H9 (cell line): ENCODE results near the gene GOLGA7B. TPM values are rescaled to one million over a fixed set of nuclear protein-coding genes. Genes with fewer than 3 reads are reported as not detected.

Source experiments
- DNase-seq: peaks from one replicate; pipeline ENCODE4 v3.0.0-alpha.2; 2017
- H2AFZ ChIP-seq: one replicate; pipeline ENCODE4 v1.6.1; 2013; ENCODE audit warnings: mild to moderate bottlenecking, low read length, control low read depth, moderate library complexity
- H2AK5ac ChIP-seq: 2 replicates; pipeline ENCODE4 v1.6.1; 2013; ENCODE audit warnings: low read length, control low read depth, mixed read lengths; ENCODE audit not compliant: insufficient read length
- H2BK120ac ChIP-seq: one replicate; pipeline ENCODE4 v1.6.1; 2013; ENCODE audit warnings: low read depth, mild to moderate bottlenecking, low read length, control low read depth, inconsistent platforms; ENCODE audit not compliant: poor library complexity, severe bottlenecking
- H2BK12ac ChIP-seq: 2 replicates; pipeline ENCODE4 v1.6.1; 2013; ENCODE audit warnings: low read length, control low read depth, mixed read lengths, low read depth; ENCODE audit not compliant: insufficient read length
- H2BK15ac ChIP-seq: 2 replicates; pipeline ENCODE4 v1.6.1; 2013; ENCODE audit warnings: low read depth, low read length, control low read depth
- H2BK20ac ChIP-seq: one replicate; pipeline ENCODE4 v1.6.1; 2013; ENCODE audit warnings: low read depth, mild to moderate bottlenecking, low read length, control low read depth, inconsistent platforms; ENCODE audit not compliant: poor library complexity, severe bottlenecking
- H2BK5ac ChIP-seq: 2 replicates; pipeline ENCODE4 v1.6.1; 2013; ENCODE audit warnings: low read length, control low read depth, mixed read lengths; ENCODE audit not compliant: insufficient read length
- H3K14ac ChIP-seq: 2 replicates; pipeline ENCODE4 v1.6.1; 2013; ENCODE audit warnings: low read length, control low read depth; ENCODE audit not compliant: insufficient read depth
- H3K18ac ChIP-seq: 2 replicates; pipeline ENCODE4 v1.6.1; 2013; ENCODE audit warnings: low read depth, mild to moderate bottlenecking, mixed read lengths, low read length, control low read depth; ENCODE audit not compliant: insufficient read length
- H3K23ac ChIP-seq: 2 replicates; pipeline ENCODE4 v1.6.1; 2013; ENCODE audit warnings: low read length, control low read depth, mixed read lengths, low read depth; ENCODE audit not compliant: insufficient read length
- H3K23me2 ChIP-seq: 2 replicates; pipeline ENCODE4 v1.6.1; 2013; ENCODE audit warnings: low read depth, mild to moderate bottlenecking, mixed read lengths, low read length, control low read depth; ENCODE audit not compliant: insufficient read length, poor library complexity, severe bottlenecking
- H3K27ac ChIP-seq: 2 replicates; pipeline ENCODE4 v1.5.1; 2013; ENCODE audit warnings: low read length, control low read depth, mixed read lengths, low read depth; ENCODE audit not compliant: insufficient read length
- H3K27me3 ChIP-seq: 2 replicates; pipeline ENCODE4 v1.6.1; 2013; ENCODE audit warnings: low read length, control low read depth, inconsistent platforms; ENCODE audit not compliant: insufficient read depth
- H3K4ac ChIP-seq: 2 replicates; pipeline ENCODE4 v1.6.1; 2013; ENCODE audit warnings: low read depth, mild to moderate bottlenecking, control low read depth, inconsistent platforms, low read length, moderate library complexity
- H3K4me1 ChIP-seq: 2 replicates; pipeline ENCODE4 v1.6.1; 2013; ENCODE audit warnings: low read length, control low read depth, inconsistent platforms; ENCODE audit not compliant: insufficient read depth
- H3K4me2 ChIP-seq: 2 replicates; pipeline ENCODE4 v1.6.1; 2013; ENCODE audit warnings: low read length, control low read depth, mixed read lengths; ENCODE audit not compliant: insufficient read length, insufficient read depth
- H3K56ac ChIP-seq: 2 replicates; pipeline ENCODE4 v1.6.1; 2013; ENCODE audit warnings: low read depth, mild to moderate bottlenecking, mixed read lengths, low read length, control low read depth; ENCODE audit not compliant: insufficient read length
- H3K79me1 ChIP-seq: 2 replicates; pipeline ENCODE4 v1.6.1; 2013; ENCODE audit warnings: low read depth, mild to moderate bottlenecking, moderate library complexity, low read length, control low read depth, inconsistent platforms; ENCODE audit not compliant: insufficient read depth, poor library complexity, severe bottlenecking
- H3K79me2 ChIP-seq: 2 replicates; pipeline ENCODE4 v1.6.1; 2013; ENCODE audit warnings: low read length, control low read depth, inconsistent platforms; ENCODE audit not compliant: insufficient read depth
- H3K9ac ChIP-seq: 2 replicates; pipeline ENCODE4 v1.6.1; 2013; ENCODE audit warnings: low read length, control low read depth, mixed read lengths; ENCODE audit not compliant: insufficient read length; ENCODE audit errors: extremely low read depth
- H3K9me3 ChIP-seq: one replicate; pipeline ENCODE4 v1.6.1; 2013; ENCODE audit warnings: low read depth, low read length, inconsistent platforms; ENCODE audit not compliant: control insufficient read depth
- H3T11ph ChIP-seq: one replicate; pipeline ENCODE4 v1.6.1; 2013; ENCODE audit warnings: mild to moderate bottlenecking, low read length, control low read depth, inconsistent platforms
- H4K20me1 ChIP-seq: one replicate; pipeline ENCODE4 v1.6.1; 2013; ENCODE audit not compliant: control insufficient read depth, insufficient read length, insufficient read depth
- H4K5ac ChIP-seq: 2 replicates; pipeline ENCODE4 v1.6.1; 2013; ENCODE audit warnings: low read depth, mild to moderate bottlenecking, mixed read lengths, low read length, control low read depth; ENCODE audit not compliant: insufficient read length
- H4K8ac ChIP-seq: replicated peaks from 2 replicates; pipeline ENCODE4 v1.6.1; 2013; ENCODE audit warnings: low read length, control low read depth, mixed read lengths, low read depth; ENCODE audit not compliant: insufficient read length
- H4K91ac ChIP-seq: 2 replicates; pipeline ENCODE4 v1.6.1; 2013; ENCODE audit warnings: low read depth, mild to moderate bottlenecking, moderate library complexity, mixed read lengths, low read length, control low read depth; ENCODE audit not compliant: insufficient read length
- H3K27ac Mint-ChIP-seq, 3 experiments: 2 replicates in 2 of 3; 3 replicates in 1 of 3; pipeline ENCODE4 v1.8.0; 2020 to 2021; ENCODE audit warnings: mixed read lengths in 3 of 3, mild to moderate bottlenecking in 1 of 3, moderate library complexity in 1 of 3
- H3K27me3 Mint-ChIP-seq: 2 replicates; pipeline ENCODE4 v1.8.0; 2021; ENCODE audit warnings: low read depth, mild to moderate bottlenecking, moderate library complexity, mixed read lengths
- H3K36me3 Mint-ChIP-seq, 3 experiments: 2 replicates in 2 of 3; 3 replicates in 1 of 3; pipeline ENCODE4 v1.8.0; 2020 to 2021; ENCODE audit warnings: low read depth in 3 of 3, mixed read lengths in 3 of 3; ENCODE audit not compliant: insufficient read depth in 1 of 3
- H3K4me1 Mint-ChIP-seq, 2 experiments: 2 replicates each; pipeline ENCODE4 v1.8.0; 2020; ENCODE audit warnings: mixed read lengths in 2 of 2
- H3K4me3 Mint-ChIP-seq, 2 experiments: 2 replicates in 1 of 2; 3 replicates in 1 of 2; pipeline ENCODE4 v1.8.0; 2020 to 2021; ENCODE audit warnings: mild to moderate bottlenecking in 2 of 2, mixed read lengths in 2 of 2, moderate library complexity in 1 of 2
- H3K9me3 Mint-ChIP-seq, 2 experiments: 2 replicates in 1 of 2; 3 replicates in 1 of 2; pipeline ENCODE4 v1.8.0; 2020; ENCODE audit warnings: mild to moderate bottlenecking in 2 of 2, mixed read lengths in 2 of 2, moderate library complexity in 1 of 2
- CTCF ChIP-seq: fragments of 200-600 bp; sonication (generic); conservative IDR thresholded peaks from 3 replicates; pipeline ENCODE4 v1.8.0; 2021; ENCODE audit warnings: antibody characterized with exemption, mild to moderate bottlenecking
- WGBS: extraction: QIAGEN DNeasy Blood & Tissue Kit; methylation state at CpG from one replicate; pipeline ENCODE4 v1.1.7; 2013; ENCODE audit warnings: missing lambda C conversion rate, low lambda C conversion rate, mixed read lengths; ENCODE audit not compliant: insufficient read length; ENCODE audit errors: extremely low coverage; 5-methylcytosine and 5-hydroxymethylcytosine counted together
- total RNA-seq: library from RNA; stranded (reverse); gene quantifications from 2 replicates; pipeline ENCODE4 v1.2.1, GENCODE V29; 2021

The GOLGA7B gene
- total RNA-seq, 1 experiment from 2014 or later = 0.04 TPM

- H3K4me3 Mint-ChIP-seq = no peak overlapping the region
- H2BK20ac ChIP-seq = no peak overlapping the region
- H3K9me3 ChIP-seq = no peaks in the 10 kb centered on the region
- H4K20me1 ChIP-seq = no peaks in the 10 kb centered on the region
- no peak overlapping the region for H4K91ac ChIP-seq
- H3K9me3 Mint-ChIP-seq = no peaks in the 10 kb centered on the region
- H3K4me1 ChIP-seq = no peaks in the 10 kb centered on the region
- H3K36me3 Mint-ChIP-seq = no peaks in the 10 kb centered on the region
- H3K9ac ChIP-seq = no peak overlapping the region
- DNase-seq = no peak
- H4K5ac ChIP-seq = no peak overlapping the region
- H3K79me2 ChIP-seq = no peaks in the 10 kb centered on the region
- H2BK15ac ChIP-seq = no peak overlapping the region
- no peak overlapping the region for H3K18ac ChIP-seq
- no peak overlapping the region for H3K56ac ChIP-seq
- H4K8ac ChIP-seq = no peak overlapping the region
- no peak for TF ChIP-seq CTCF
- H3T11ph ChIP-seq = no peak overlapping the region
- H3K4ac ChIP-seq = no peak overlapping the region
- H3K27ac Mint-ChIP-seq = peak overlapping the region in 1 of 3 experiments; percentile 22; a peak in 1 of 7 replicates
- H3K23ac ChIP-seq = no peak overlapping the region
- H3K14ac ChIP-seq = no peak overlapping the region
- no peak overlapping the region for H2AK5ac ChIP-seq
- no peaks in the 10 kb centered on the region for H3K79me1 ChIP-seq
- H3K27me3 Mint-ChIP-seq = peaks cover 8% of the 10 kb centered on the region
- H3K4me1 Mint-ChIP-seq = peaks cover 3 to 9% of the 10 kb centered on the region in 2 experiments; a peak in 3 of 4 replicates
- H3K27ac ChIP-seq = no peak overlapping the region
- no peak overlapping the region for H2BK5ac ChIP-seq
- H2BK12ac ChIP-seq = no peak overlapping the region
- WGBS = no CpG with 5 or more reads among the region's 3 CpGs
- no peak overlapping the region for H3K4me2 ChIP-seq
- H3K23me2 ChIP-seq = peaks cover 2% of the 10 kb centered on the region
- H2BK120ac ChIP-seq = no peak overlapping the region
- H3K27me3 ChIP-seq = no peaks in the 10 kb centered on the region
- H2AFZ ChIP-seq = no peak overlapping the region
Measured at GRCh38 chr10:97830064-97830463, 19.6 kb upstream of the GOLGA7B start.
